Epithelial cell of esophagus (primary cell): ENCODE results near the gene COTL1.
"Not testable (repeated sequence)": the region's sequence is repeated elsewhere in the genome, so short reads cannot be mapped to it uniquely, and the experiment has no call there.

Experiments
- DNase-seq: peaks from one replicate; pipeline ENCODE4 v3.0.0; 2010; ENCODE audit warnings: low read depth
- H3K4me3 ChIP-seq: 2 replicates; pipeline ENCODE4 v1.5.1; 2011; ENCODE audit warnings: mild to moderate bottlenecking, low read length, control low read depth
- TF ChIP-seq, protein P1 (sequence below): IDR thresholded peaks from 2 replicates; pipeline ENCODE4 v1.5.1; 2011; ENCODE audit warnings: low read depth, mild to moderate bottlenecking, low read length, control low read depth, inconsistent platforms; ENCODE audit not compliant: insufficient read depth; ENCODE audit errors: missing control alignments

Gene COTL1

GRCh38 chr16:84519855-84520254 is 98.0 kb downstream of the COTL1 start:
- DNase-seq, result no peak
- H3K4me3 ChIP-seq, result no peak overlapping the region
- TF ChIP-seq, protein P1, sequence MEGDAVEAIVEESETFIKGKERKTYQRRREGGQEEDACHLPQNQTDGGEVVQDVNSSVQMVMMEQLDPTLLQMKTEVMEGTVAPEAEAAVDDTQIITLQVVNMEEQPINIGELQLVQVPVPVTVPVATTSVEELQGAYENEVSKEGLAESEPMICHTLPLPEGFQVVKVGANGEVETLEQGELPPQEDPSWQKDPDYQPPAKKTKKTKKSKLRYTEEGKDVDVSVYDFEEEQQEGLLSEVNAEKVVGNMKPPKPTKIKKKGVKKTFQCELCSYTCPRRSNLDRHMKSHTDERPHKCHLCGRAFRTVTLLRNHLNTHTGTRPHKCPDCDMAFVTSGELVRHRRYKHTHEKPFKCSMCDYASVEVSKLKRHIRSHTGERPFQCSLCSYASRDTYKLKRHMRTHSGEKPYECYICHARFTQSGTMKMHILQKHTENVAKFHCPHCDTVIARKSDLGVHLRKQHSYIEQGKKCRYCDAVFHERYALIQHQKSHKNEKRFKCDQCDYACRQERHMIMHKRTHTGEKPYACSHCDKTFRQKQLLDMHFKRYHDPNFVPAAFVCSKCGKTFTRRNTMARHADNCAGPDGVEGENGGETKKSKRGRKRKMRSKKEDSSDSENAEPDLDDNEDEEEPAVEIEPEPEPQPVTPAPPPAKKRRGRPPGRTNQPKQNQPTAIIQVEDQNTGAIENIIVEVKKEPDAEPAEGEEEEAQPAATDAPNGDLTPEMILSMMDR, result no peak

DNA sequence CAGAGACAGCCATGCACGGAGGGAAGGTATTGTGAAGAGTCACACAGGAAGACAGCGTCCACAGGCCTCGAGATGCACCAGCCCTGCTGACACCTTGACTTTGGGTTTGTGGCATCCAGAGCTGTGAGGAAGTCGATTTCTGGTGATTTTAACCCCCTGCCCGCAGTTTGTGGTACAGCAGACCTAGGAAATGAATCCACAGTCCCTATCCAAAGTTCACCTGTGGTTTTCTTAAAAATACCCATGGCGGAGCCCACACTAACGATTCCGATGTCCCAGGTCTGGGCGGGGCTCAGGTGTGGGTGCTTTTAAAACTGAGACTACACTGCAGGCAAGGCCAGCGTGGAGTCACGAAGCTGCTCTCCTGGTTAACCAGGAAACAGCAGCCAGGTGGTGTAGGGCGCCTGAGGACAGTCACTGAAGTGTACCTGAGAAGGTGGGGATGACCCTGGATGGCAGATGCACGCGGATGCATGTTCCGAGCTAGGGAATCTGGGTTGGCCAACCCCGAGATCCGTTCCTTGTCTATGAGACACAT is 99.0 kb downstream of the COTL1 start:
- no peak for DNase-seq
- no peak overlapping the region for H3K4me3 ChIP-seq
- TF ChIP-seq, protein P1, result no peak

- peak; percentile 74 for DNase-seq
- not testable (repeated sequence) for H3K4me3 ChIP-seq
Observed at GRCh38 chr16:84518220-84518619, 99.7 kb downstream of the COTL1 start.

- DNase-seq, result no peak
- TF ChIP-seq, protein P1, result no peak
- no peak overlapping the region for H3K4me3 ChIP-seq
Observed at GRCh38 chr16:84517366-84517765, 100.5 kb downstream of the COTL1 start.
